ENCODE data around the gene IFRD2.
A peak's percentile ranks its signal among the peaks of the same experiment; 100 is the strongest.

Gene IFRD2

DNA sequence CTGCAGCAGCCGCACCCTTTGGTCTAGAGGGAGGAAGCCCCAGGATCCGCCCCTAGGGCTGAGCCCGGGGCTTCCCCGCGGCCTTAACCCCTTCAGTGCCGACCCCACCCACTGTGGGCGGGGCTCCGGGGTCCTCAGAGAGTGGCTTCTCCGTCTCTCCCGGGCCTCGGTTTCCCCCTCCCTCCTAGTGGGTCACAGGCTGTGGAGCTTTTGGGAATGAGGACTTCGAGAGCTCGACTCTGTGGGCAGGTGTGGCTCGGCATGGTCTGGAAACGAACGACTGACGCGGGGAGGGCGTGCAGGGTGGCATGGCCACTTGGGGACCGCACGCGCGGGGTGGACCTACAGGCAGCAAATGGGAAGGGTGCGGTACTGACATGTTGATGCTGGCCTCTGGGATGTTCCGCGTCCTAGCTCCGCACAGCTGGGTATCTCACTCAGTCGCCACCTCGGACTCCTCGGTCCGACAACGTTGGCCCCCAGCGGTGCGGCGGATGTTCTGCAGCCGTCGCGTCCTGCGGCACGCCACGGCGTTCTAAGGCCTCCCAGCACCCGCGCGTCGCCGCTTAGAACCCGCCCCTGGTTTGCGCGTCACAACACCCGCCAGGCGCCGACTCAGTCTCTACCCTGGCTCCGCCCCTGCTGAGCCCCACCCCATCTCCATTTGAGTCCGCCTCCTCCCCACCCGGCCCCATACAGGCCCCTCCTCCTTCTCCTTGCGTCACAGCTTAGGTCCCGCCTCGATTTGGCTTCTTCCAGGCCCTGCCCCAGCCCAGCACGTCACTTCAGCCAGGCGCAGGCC is 6.8 kb upstream of the IFRD2 start, which contains the start of the genes HYAL3 and NAA80:
TSS of gene HYAL3 (minus strand) at position 570 of the 802 bp plus-strand sequence. CDS start 3,803 bp downstream, outside the sequence.
TSS of gene NAA80 (minus strand) at position 570 of the 802 bp plus-strand sequence. CDS start 1,942 bp downstream, outside the sequence.
- Mint-ChIP-seq H3K36me3 (no peaks in the 10 kb centered on the region), H3K4me3 (peak within 1 kb of the TSS; percentile 97), H3K4me1 (ENCODE audit: low read depth) (peaks cover 22% of the 10 kb centered on the region), H3K9me3 (ENCODE audit: low read depth) (no peaks in the 10 kb centered on the region), H3K27me3 (no peaks in the 10 kb centered on the region), H3K27ac (peak within 1 kb of the TSS; percentile 98)

DNA sequence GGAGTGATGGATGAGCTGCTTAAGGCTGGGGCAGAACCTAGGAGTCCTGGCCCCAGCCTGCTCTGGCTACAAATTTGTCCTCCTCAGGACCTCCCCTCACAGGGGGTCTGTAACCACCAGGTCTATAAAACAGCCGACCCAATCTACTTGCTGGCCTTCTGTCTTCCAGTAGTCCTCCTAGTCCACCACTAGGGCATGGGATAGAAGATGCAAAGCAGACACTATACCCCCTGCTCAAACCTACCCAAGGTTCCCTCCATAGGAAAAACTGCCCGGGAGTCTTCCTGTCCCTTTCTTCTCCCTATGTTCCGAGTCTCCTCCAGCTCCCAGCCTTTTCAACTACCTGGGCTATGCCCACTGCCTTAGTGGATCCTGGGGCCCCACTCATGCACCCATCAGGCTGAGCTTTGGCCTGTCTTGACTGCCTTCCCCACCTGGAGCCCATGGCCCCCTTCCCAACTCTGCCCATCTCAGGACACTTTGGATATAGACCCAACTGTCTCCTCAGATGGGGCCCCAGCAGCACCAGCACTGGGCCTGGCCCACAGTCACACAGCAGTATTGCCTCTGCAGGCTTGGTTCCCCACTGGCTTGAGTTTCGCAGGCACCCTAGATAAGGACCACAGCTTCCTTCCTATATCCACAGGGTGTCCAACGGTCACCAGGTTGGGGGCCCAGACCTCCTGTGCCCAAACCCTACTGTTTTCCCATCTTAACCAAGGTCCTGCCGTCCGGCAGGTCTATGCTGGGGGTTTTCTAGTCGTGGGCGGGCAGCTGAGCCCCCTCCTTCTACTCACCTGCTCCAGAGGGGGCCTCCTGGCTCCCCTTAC is 5.9 kb upstream of the IFRD2 start:
- H3K27me3 Mint-ChIP-seq, result no peaks in the 10 kb centered on the region
- H3K9me3 Mint-ChIP-seq (ENCODE audit: low read depth), result no peaks in the 10 kb centered on the region
- peak overlapping the region; percentile 68 for H3K27ac Mint-ChIP-seq
- H3K36me3 Mint-ChIP-seq, result no peaks in the 10 kb centered on the region
- peaks cover 23% of the 10 kb centered on the region for H3K4me1 Mint-ChIP-seq (ENCODE audit: low read depth)
- peak overlapping the region; percentile 97 for H3K4me3 Mint-ChIP-seq

DNA sequence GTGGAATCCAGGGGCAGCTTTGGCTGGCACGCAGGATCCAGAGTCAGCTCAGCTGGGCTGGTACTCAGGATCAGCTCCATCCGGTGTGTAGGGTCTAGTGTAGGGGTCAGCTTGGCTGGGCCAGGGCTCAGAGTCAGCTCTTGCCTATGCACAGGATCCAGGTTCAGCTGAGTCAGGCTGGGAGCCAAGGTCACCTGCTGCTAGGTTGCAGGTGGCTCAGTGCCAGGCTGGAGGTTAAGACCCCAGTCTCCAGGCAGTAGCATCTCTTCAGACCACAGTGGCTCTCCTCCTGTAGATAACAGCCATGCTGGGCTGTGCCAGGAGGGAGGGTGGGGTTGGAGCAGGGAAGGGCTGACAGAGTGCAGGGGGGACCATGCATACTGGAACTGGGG is 5.2 kb upstream of the IFRD2 start:
- H3K36me3 Mint-ChIP-seq, result no peaks in the 10 kb centered on the region
- H3K27ac Mint-ChIP-seq, result no peak overlapping the region
- no peaks in the 10 kb centered on the region for H3K27me3 Mint-ChIP-seq
- peaks cover 29% of the 10 kb centered on the region for H3K4me1 Mint-ChIP-seq (ENCODE audit: low read depth)
- no peaks in the 10 kb centered on the region for H3K9me3 Mint-ChIP-seq (ENCODE audit: low read depth)
- H3K4me3 Mint-ChIP-seq, result peak overlapping the region; percentile 97

DNA sequence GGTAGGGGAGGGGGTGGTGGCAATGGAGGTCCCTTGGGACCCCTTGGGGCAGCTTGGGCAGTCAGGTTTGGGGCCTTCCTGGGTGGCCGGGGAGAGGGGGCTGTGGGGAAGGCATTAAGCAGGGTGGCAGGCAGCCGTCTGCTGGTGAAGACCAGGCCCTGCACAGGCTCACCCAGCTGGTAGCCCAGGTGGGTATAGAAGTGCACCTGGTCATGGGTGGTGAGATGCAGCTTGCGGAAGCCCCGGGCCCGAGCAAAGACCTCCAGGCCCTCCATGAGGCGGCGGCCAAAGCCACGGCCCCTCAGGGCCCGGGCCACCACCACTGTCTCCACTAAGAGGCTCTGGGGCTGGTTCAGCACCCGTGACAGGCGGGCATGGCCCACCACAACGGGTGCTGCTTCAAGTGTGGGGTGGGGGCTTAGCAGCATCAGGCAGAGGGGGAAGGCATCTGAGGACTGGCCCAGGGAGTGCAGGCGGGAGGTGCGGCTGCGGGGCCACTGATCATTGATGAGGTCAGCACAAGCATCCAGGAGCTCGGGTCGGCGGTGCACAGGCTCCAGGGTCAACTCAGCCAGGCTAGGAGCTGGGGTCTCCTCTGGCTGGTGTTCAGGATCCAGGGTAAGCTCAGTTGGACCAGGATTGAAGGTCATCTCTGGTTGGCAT is 4.6 kb upstream of the IFRD2 start:
- Mint-ChIP-seq H3K36me3 (no peaks in the 10 kb centered on the region), H3K4me1 (ENCODE audit: low read depth) (peaks cover 30% of the 10 kb centered on the region), H3K9me3 (ENCODE audit: low read depth) (no peaks in the 10 kb centered on the region), H3K4me3 (peak overlapping the region; percentile 25), H3K27me3 (no peaks in the 10 kb centered on the region), H3K27ac (no peak overlapping the region)

DNA sequence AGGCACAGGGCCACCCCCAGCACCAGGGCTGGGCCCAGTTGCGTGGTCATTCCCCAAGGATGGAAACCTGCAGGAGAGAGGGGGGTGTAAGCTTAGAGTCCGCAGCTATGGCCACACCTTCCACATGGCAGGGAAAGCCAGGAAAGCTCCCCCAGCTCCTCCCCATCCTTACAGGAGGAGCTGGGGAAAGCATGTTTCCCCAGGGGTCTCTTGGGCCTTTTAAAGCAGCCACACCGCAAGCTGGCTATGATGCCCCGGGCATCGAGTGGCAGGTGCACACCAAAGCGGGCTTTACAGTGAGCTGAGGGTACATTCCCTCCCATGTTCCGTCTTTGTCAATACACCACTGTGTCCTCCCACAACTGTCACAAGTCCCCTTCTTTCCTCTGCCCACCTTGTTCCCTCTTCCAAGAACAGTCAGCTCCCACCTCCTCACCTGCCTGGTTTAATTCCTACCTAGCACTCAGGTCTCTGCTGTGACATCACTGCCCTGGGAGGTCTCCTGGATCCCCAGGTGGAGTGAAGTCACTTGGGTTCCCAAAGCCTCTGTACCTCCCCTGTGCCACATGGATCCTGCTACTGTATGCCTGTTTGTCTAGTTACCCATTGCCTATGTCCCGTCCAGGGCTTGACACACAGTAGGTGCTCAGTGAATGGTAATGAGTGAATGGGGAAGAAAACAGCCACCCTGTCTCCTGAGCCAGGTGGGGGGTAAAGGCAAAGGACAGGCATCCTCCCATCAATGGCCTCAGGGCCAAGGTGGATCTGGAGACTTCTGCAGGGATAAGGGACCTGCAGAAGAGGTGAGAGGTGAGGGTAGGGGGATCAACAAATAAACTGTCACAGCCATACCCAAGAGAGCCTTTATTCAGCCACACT is 3.6 kb upstream of the IFRD2 start:
- Mint-ChIP-seq H3K27me3 (no peaks in the 10 kb centered on the region), H3K4me1 (ENCODE audit: low read depth) (peaks cover 33% of the 10 kb centered on the region), H3K9me3 (ENCODE audit: low read depth) (no peaks in the 10 kb centered on the region), H3K36me3 (peaks cover 5% of the 10 kb centered on the region), H3K4me3 (no peak overlapping the region), H3K27ac (peak overlapping the region; percentile 50)

DNA sequence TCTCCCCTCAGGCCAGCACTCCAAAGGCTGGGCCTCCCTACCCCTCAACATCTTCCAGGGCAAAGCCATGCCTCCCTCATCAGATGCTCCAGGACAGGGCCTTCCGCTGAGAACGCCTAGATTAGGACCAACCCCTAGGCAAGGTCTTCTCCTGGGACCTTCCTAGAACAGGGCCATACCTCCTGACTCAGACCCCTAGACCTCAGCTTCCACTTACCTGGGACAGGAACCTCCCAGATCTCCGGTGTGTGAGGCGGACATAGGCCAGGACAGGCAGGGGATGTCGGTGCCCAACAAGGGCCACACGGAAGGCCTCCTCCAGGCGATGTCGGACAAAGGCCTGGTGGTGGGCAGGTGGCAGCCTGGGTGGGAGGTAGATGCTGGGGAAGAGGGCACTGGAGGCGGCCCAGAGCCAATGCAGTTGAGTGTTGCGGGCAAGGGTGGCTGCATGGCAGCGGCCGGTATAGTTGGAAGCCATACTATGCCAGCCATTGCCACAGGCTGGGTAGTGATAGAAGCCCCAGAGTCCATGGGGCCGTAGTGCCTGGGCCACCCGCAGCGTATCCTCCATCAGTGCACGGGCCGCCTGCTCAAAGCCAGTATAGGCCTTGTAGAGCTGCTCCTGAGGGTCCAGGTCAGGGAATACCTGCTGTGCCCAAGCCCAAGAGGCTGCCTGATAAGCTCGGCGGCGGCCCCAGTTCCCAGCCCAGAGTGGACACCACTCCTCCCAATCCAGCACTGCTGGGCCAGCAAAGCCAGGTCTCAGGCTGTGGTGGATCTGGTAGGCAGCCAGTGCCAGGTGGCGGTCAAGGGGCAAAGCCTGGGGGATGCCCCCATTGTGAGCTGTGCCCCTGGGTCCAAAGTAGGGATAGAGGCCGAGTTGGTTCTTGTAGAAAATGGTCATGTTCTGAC is 2.5 kb upstream of the IFRD2 start:
- no peak overlapping the region for H3K27ac Mint-ChIP-seq
- H3K9me3 Mint-ChIP-seq (ENCODE audit: low read depth), result no peaks in the 10 kb centered on the region
- peaks cover 5% of the 10 kb centered on the region for H3K36me3 Mint-ChIP-seq
- H3K27me3 Mint-ChIP-seq, result no peaks in the 10 kb centered on the region
- no peak overlapping the region for H3K4me3 Mint-ChIP-seq
- H3K4me1 Mint-ChIP-seq (ENCODE audit: low read depth), result peaks cover 28% of the 10 kb centered on the region

DNA sequence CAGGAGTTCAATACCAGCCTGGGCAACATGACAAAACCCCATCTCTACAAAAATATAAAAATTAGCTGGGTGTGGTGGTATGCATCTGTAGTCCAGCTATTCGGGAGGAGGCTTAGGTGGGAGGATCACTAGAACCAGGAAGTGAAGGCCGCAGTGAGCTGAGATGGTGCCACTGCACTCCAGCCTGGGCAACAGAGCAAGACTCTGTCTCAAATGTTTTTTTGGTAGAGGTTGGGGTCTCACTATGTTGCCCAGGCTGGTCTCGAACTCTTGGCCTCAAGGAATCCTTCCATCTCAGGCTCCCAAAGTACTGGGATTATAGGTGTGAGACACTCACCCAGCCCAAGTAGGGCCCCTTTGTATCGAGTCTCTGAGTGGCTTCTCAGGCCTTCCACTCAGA is 1.9 kb upstream of the IFRD2 start:
- Mint-ChIP-seq H3K9me3 (ENCODE audit: low read depth) (no peaks in the 10 kb centered on the region), H3K4me1 (ENCODE audit: low read depth) (peaks cover 25% of the 10 kb centered on the region), H3K27ac (no peak overlapping the region), H3K36me3 (peaks cover 5% of the 10 kb centered on the region), H3K27me3 (no peaks in the 10 kb centered on the region), H3K4me3 (no peak overlapping the region)

DNA sequence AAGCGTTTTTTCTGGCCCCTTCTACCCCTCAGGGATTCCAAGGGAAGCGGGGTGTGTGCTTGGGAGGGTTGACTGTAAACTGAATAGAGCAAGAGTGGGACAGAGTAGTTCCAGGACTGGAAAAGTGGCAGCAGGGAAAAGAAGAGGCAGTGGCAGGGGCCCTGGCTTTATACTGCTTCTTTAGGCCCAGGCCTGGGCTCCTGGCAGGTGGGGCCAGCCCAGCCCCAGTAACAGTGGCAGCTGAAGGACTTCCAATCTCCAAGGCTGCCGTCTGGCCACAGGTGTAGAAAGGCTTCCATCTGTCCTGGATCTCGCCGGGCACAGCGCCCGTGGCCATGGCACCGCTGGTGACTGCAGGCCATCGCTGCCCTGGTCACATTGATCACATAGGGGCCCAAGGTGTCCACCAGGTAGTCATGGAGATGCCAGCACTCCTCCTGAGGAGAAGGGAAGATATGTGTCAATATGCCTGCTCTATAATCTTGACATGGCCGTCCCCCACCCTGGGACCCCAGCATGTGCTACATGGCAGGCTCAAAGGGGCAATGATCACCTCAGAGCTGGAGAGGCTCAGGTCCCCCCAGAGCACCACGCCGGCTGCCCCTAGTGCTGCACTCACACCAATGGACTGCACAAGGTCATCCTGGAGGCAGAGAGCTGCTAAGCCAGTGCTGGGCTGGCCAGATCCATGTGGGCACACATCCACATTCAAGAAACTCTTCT is 1.0 kb upstream of the IFRD2 start:
- Mint-ChIP-seq H3K9me3 (ENCODE audit: low read depth) (no peaks in the 10 kb centered on the region), H3K27me3 (no peaks in the 10 kb centered on the region), H3K27ac (peak overlapping the region; percentile 90), H3K4me1 (ENCODE audit: low read depth) (peaks cover 24% of the 10 kb centered on the region), H3K36me3 (peaks cover 5% of the 10 kb centered on the region), H3K4me3 (peak overlapping the region; percentile 98)

DNA sequence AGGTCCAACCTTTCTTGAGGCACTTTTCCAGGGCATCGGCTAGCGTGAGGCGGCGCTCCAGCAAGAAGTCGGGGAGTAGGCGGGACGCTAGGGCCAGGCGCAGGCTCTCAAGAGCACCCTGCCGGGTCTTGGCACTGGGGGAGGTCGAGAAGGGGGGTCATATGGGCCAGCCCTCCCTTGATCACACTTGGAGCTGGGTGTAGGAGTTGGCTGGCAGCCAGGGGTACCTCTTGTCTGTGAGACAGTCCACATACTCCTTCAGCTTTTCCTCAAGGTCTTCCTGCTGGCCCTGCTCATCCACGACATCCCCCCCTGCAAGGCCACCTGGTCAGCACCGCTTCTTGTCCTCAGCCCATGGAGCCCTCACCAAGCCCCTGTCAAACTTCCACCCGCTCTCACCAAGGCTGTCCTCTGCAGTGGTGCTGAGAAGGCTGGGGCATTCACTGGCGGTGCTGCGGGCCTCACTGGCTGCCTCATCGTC is 2.0 kb downstream of the IFRD2 start:
- Mint-ChIP-seq H3K4me1 (ENCODE audit: low read depth) (peaks cover 16% of the 10 kb centered on the region), H3K36me3 (peaks cover 5% of the 10 kb centered on the region), H3K4me3 (peak overlapping the region; percentile 98), H3K27ac (peak overlapping the region; percentile 22), H3K9me3 (ENCODE audit: low read depth) (no peaks in the 10 kb centered on the region), H3K27me3 (no peaks in the 10 kb centered on the region)

DNA sequence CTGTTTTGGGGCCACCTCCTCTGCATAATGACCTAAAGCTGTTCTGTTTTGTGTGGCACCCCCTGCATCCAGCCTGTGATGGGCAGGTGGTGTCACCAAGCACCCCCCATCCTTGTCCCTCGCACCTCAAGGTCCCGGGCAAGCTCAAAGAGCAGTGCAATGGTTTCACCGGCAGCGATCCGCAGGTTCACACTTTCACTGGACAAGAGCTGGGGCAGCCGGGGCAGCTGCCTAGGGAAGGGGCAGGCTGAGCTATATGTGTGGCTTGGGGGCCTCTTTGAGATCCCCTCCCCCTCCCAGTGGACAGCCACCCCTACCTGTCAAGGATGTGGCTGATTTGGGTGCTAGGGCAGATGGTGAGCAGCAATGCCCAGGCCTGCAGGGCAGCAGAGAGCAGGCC is 3.1 kb downstream of the IFRD2 start:
- Mint-ChIP-seq H3K4me3 (peak overlapping the region; percentile 98), H3K36me3 (peaks cover 5% of the 10 kb centered on the region), H3K27me3 (no peaks in the 10 kb centered on the region), H3K27ac (no peak overlapping the region), H3K9me3 (ENCODE audit: low read depth) (no peaks in the 10 kb centered on the region), H3K4me1 (ENCODE audit: low read depth) (peaks cover 16% of the 10 kb centered on the region)

DNA sequence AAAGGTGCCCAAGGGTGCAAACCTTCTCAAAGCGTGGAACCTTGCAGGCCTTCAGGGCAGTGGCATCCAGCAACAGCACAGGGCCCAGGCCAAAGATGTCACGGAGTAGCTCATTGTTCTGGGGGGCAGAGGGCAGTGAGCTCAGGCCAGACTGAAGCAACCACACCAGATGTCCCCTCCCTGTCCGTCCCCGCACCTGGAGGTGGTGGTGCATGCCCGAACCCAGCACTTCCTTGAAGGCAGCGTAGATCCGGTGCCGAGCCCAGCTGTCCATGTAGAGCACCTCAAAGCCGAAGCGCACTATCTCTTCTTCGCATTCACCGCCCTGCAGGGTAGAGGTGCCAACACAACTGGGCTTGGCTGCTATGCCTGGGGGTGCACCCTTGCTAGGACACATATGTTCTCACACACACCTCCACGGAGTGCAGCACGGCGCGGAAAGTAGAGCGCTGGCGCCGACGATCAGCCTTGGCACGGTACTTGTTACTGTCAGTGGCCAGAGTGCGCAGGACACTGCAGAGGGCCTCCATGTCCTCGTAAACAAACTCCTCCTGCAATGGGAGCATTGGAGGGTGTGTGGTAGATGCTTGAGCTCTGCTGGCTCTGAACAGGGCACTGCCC is 3.7 kb downstream of the IFRD2 start:
- Mint-ChIP-seq H3K4me3 (peak overlapping the region; percentile 98), H3K4me1 (ENCODE audit: low read depth) (peaks cover 15% of the 10 kb centered on the region), H3K27ac (no peak overlapping the region), H3K9me3 (ENCODE audit: low read depth) (no peaks in the 10 kb centered on the region), H3K36me3 (peaks cover 5% of the 10 kb centered on the region), H3K27me3 (no peaks in the 10 kb centered on the region)

DNA sequence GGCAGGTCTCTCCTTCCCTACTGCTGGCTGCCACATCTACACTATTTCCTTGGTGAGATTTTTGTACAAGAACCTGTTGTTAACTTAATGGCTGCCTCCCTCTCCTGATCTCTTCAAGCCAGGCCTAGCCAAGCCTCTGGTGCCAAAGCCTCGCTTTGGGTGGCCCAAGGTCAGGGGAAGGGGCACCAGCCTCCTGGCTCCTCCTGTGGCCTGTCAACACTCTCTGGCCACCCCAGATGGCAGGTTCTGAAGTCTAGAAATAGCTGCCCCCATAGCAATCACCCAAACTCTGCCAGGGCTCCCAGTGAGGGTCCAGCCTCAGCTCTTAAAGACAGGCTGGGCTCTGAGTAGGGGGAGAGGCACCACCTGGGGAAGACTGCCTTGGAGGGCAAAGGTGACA is 5.0 kb downstream of the IFRD2 start:
- Mint-ChIP-seq H3K36me3 (peaks cover 5% of the 10 kb centered on the region), H3K27me3 (no peaks in the 10 kb centered on the region), H3K4me1 (ENCODE audit: low read depth) (peaks cover 8% of the 10 kb centered on the region), H3K9me3 (ENCODE audit: low read depth) (no peaks in the 10 kb centered on the region), H3K4me3 (no peak overlapping the region), H3K27ac (no peak overlapping the region)
